IPS-18c (cell line): ENCODE measurements around the gene ADGRB3.
A peak's percentile ranks its signal among the peaks of the same experiment; 100 is the strongest.

Source experiments
- H3K4me3 ChIP-seq: 2 replicates; pipeline ENCODE4 v1.7.0; 2013; ENCODE audit warnings: low read depth, mild to moderate bottlenecking, low read length, moderate library complexity; ENCODE audit not compliant: insufficient read depth
- H3K9me3 ChIP-seq: one replicate; pipeline ENCODE4 v1.6.1; 2013; ENCODE audit warnings: mild to moderate bottlenecking, low read length, moderate library complexity; ENCODE audit not compliant: control insufficient read depth, insufficient read depth

Gene ADGRB3

DNA sequence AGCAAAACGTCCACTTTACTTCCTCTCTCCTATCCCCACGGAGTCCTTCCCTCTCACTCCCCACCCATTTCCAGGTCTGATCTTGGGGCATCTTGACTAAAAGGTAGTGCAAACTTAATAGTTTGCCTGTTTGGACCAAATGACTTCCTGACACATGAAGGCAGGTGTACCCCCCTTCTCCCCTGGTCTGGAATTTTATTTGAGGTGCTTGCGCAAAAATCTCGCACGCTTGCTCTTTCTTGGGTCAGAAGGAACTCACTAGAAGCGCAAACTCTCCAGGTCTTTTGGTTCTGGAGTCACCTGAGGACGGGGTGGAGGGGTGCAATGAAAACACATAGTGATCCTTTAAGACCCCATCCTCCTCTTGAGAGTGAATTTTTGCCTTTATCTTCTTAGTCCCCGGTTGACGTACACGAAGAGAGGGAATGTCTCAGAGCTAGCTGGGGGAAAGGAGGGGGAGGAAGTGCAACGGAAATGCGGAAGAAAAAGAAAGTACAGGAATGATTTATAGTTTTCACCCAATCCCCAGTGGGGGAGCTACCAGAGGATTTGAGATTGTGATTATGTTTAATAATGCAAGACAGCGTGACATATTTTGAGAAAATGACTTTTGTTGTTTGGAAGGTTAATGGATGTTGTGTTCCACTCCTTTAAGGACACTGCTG is 4.9 kb downstream of the ADGRB3 start:
- H3K9me3 ChIP-seq, result no peaks in the 10 kb centered on the region
- peak overlapping the region; percentile 62 for H3K4me3 ChIP-seq

DNA sequence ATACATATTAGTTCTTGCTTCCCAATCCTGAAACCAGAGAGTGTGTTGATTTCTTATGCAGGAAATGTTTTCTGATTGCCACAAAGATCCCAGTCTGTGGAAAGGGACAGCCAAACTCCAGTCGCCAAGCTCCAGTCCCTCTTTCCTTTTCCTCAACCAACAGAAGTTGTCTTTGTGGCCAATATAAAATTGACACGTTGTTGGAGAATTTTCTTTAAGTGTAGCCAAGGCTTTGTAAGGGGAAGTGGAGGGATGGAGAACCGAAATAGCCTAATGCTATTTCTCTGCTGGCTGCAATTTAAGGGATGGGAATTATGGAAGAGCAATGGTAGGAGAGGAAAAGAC is 5.4 kb downstream of the ADGRB3 start:
- Histone ChIP-seq H3K9me3 (no peaks in the 10 kb centered on the region), H3K4me3 (peak overlapping the region; percentile 62; the same call in 1 of the 2 replicates)

DNA sequence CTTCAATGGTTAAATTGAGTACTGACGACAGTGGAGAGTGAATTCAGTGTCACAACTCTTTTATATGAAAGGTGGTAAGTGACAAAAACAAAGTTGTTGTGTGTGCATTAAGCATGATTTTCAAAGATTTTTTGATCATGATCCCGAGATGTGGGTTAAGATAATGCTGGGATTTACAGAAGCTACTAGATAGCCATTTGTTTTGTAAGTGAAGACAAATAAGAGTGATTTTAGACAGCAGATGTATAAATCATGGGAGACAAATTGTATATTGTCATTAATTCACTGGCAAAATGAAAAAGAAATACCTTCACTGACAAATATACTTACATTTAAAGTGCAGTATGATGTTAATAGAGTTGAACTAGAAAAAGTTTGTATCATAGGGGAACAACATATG is 6.1 kb downstream of the ADGRB3 start:
- Histone ChIP-seq H3K9me3 (no peaks in the 10 kb centered on the region), H3K4me3 (no peak overlapping the region)

DNA sequence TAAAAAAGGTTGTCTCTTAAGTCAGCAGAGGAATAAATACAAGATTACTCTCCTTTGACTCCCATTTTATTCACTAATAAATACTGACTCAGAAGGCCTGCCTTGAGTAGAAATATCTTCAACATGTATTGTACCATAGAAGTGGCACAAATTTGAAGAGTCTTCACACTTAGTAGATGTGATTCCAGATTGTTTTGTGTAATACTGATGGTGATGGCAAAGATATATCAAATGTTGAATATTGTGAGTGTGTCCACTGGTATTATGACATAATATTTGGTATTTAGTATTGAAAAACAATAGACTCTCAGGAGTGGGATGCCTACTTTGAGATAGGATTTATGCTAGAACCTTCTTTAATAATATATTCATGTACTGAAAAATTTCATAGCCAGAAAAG is 7.0 kb downstream of the ADGRB3 start:
- Histone ChIP-seq H3K4me3 (no peak overlapping the region), H3K9me3 (no peaks in the 10 kb centered on the region)

DNA sequence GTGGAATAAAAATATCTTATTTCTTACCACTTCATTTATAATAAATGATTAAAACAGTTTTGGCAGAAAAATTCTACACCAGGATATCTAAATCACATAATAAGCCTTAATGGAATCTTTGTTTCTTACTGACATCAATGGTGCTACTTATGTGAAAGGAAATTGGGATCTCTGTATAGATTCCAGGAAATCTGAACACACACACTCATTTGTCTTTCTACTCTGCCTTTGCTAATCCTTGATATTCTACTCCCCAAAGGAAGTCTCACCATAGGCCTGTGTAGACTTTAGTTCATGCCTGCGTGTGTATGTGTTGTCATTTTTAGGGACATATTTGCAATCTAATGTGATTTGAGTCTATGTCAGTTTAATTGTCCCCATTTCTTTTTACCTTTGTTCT is 7.9 kb downstream of the ADGRB3 start:
- no peak overlapping the region for H3K4me3 ChIP-seq
- H3K9me3 ChIP-seq, result no peaks in the 10 kb centered on the region

DNA sequence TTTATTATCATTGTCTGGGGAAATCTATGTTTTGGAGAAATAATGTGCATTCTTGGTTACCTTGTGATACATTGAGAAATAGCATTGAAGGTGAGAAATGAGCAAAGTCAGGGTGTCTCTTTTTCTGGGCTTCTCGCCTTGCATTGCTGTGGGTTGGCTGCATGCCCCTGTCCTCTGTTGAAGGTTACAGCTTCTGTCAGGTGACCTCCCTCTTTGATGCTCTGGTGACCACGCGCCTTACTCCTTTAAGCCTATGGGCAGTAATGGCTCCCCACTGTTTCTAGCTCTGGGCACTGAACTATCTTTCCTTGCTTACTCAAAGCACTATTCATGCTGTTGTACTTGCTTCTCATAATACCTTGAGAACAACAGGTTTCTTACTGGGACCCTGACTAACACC is 14.6 kb downstream of the ADGRB3 start:
- no peak overlapping the region for H3K4me3 ChIP-seq
- no peaks in the 10 kb centered on the region for H3K9me3 ChIP-seq

DNA sequence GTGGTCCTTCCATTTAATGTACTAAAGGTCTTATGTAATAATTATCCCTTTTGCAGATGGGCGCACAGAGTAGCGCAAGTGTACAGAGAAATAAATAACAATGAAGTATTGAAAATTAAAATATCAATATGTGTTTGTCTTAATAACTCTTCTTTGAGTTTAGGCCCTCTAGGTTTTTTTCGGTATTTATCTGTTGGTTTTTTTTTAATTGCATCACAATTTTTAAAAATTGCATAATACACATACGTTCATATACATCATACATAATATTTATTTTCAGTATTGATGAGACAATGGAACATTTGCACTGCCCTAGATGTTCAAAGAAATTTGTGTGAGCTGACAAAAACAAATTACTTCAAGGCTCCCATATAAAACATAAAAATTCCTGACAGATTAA is 15.1 kb downstream of the ADGRB3 start:
- no peaks in the 10 kb centered on the region for H3K9me3 ChIP-seq

DNA sequence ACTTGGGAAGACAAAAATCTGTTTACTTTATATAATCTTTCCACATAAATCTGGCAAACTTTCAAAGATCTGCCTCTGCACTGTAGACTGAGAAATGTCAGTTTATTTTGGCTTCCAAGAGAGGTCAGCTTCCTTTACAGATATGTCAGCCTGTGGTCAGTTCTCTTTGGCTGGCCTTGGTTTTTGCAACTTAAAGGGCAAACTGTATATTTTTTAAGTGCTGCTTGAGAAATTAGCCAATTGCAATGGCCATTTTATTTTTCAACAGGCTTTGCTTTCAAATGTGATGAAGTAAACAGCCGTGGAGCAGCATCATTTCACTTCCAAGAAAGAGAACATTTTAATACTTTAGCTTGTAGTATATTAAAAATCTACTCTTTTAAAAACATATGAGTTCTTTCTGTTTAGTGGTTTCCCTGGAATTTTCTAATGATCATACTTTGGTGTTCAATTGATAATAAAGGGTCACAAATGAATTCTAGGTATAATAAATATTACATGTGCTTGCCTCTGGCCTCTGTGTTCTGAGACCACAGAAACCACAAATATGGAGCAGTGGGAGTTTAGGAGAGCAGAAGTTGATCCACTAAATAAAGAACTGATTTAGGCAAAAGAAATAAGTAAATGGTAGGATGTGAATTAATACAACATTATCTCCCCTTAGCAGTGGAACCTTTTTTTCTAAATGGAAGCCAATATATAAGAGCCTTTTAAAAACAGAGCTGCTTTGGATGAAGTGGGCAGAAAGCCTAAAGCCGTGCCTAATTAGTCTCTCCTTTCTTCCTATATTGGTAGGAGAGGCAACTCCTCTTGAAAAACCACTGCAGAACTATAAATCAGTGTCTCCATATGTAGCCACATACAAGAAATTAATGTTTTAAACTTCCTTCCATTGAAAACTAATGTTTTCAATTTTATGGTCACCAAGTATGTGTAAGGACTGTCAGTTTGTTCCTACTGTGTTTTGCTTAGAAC is 16.2 kb downstream of the ADGRB3 start:
- Histone ChIP-seq H3K9me3 (no peaks in the 10 kb centered on the region), H3K4me3 (no peak overlapping the region)

More for the DNA sequence above, 15.1 kb downstream of the ADGRB3 start:
- H3K4me3 ChIP-seq, result no peak overlapping the region

DNA sequence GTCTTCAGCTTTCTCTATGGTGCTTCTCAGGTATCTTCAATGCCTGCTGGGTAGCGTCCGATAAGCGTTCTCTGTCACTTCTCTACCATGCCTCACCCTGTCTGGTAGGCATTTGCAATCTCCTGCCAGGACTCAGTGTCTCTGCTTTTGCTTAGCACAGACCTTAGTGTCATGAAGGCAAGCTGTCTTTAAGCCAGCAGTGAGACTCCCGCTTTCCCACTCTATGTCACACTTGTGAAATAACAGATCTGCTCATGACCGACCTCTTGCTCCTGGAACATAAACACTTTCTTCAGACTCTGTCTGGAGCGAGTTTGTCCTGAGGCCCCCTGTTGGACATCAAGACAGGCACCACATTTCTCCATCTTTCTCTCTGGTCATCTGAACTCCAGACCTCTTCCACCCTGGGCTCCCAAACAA is 17.0 kb downstream of the ADGRB3 start:
- Histone ChIP-seq H3K9me3 (no peaks in the 10 kb centered on the region), H3K4me3 (no peak overlapping the region)

DNA sequence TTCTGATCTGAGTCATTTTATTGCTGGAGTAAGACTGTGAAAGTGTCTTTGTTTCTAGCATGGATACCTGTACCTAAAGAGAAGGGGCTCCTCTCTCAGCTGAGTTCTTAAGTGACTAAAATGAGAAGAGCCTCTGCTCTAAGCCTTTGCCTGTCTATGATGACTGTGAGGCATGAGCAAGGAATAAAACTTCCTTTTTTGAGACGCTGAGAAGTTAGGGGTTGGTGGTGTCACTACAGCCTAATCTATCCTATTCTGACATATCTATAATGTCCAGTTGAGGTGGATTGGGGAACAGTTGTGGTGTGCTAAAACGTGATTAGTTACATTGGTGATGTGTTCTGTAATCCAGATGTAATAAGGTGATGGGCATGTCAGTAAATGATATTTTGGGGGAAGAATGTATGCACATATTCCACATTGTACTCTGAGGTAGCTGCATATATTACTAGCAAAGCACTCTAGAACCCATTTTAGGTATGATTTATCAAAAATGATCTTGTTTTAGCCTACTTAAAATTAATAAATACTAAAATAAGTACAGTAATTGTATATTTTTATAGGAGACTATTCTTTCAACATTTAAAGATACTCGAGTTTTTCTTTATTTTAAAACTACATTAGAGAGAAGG is 18.1 kb downstream of the ADGRB3 start:
- no peak overlapping the region for H3K4me3 ChIP-seq
- no peaks in the 10 kb centered on the region for H3K9me3 ChIP-seq

DNA sequence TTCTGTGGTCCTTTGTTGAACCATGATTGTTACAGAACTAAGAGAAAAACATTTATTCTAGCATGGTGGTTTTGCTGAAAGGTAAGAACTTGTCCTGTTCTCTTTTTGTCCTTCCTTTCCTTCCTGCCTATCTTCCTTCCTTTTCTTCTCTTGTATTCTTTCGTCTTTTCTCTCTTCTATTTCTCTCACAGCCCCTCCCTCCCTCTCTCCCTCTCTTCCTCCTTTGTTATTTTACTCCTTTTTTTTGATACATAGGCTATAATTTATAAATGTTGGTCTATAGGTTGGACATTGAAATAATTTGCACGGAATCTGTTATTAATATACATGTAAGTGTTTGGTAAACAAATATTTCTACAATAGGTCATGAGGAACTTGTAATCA is 18.6 kb downstream of the ADGRB3 start:
- Histone ChIP-seq H3K4me3 (no peak overlapping the region), H3K9me3 (no peaks in the 10 kb centered on the region)

DNA sequence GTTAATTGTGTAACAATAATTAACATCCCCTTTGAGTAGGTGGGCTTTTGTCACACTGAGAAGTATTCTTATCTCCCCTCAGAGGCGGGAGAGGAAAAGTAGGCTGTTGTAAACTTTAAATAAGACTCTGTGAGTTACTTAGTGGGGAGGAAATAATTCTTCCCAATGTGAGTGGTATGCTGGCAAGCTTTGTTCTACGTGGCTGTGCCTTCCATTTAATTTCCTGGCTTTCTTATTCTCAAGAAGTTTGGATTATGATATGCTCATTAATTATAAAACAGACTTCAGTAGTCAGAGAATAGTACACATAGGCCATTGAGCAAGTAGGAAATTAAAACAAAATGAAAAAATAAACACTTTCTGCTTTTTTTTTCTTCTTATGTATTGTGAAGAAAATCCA is 19.1 kb downstream of the ADGRB3 start:
- no peak overlapping the region for H3K4me3 ChIP-seq
- no peaks in the 10 kb centered on the region for H3K9me3 ChIP-seq

DNA sequence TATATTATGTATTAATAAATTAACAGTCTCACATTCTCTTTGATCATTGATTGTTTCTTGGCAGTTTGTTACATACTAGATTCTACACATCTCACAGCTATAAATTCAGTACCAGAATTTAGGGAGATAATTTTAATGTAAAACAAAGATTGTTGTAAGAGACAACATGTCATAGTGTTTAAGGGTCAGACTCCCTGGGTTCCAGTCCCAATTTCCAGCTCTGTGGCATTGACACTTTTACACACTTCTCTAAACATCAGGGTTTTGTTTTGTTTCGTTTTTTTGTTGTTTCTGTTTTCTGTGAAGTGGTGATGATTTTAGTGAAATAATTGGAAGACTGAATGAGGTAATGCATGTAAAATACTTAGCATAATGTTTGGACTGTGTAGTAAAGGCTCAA is 19.9 kb downstream of the ADGRB3 start:
- no peaks in the 10 kb centered on the region for H3K9me3 ChIP-seq

DNA sequence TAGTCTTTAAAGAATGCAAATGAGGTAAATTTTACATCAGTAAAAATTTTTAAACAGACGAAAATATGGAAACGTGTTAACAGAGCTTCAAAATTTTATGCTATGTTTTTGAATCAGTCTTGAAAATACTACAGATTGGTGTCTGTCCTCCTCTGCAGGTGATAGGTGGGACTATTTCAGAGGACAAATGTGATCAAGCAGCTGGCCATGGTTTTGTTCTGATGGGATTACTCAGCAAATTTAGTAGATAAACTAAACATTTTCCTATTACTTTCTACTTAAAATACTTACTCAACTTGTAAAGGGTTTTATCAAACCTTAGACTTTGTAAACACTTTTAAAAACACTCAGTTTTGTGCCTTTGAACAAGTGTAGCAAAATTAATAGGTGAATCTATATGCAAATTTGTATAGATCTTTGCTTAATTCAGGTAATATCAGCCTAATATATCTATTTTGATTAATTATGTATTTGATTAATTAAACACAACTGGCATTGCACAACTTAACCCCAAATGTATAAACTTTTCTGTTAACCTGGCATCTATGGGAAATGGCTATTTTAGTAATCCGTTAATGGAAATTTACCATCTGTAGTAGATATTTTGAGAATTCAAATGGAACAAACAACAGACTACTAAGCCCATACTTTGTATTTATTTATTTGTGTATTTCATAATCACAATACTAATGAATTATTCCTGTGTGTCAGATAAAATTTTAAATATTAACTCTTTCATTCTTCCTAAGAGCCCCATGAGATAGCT is 22.5 kb downstream of the ADGRB3 start:
- no peaks in the 10 kb centered on the region for H3K9me3 ChIP-seq

More for the DNA sequence above, 19.9 kb downstream of the ADGRB3 start:
- no peak overlapping the region for H3K4me3 ChIP-seq

DNA sequence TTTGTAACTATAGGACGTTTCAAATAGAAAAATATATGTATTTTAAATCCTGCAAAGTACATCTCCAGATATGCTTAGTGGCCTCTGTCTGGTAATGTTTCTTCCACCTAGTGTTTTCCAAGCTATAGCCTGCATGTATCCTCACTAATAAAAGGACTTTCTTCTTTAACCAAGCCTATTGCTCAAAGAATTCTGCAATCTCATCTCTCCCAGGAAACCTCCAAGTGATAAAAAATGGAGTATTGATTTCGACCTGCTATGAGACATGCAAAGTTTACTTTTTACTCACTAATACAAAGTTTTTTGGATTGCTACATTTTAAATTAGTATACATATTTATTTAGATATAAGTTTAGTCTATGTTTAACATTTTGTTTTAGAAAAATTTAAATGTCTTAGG is 23.3 kb downstream of the ADGRB3 start:
- Histone ChIP-seq H3K9me3 (no peaks in the 10 kb centered on the region), H3K4me3 (no peak overlapping the region)

More for the DNA sequence above, 22.5 kb downstream of the ADGRB3 start:
- H3K4me3 ChIP-seq, result no peak overlapping the region

DNA sequence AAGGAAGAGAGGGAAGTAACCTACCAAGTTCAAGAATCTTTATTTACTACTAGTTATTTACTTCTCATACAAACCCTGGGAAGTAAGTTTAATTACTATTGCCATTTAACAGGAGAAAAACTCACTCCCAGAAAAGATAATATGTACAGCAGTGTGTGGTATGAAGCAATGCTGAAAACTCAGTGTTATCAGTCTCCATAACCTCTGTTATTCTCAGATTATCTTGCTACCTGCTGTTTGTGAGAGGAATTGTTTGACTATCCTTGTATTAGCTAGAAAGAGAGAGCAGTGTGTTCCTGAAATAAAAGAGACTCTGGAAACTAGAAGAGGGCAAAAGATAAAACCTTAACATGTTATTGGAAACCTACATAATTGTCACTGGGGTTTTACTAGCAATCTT is 38.2 kb downstream of the ADGRB3 start:
- Histone ChIP-seq H3K9me3 (no peaks in the 10 kb centered on the region), H3K4me3 (no peak overlapping the region)

DNA sequence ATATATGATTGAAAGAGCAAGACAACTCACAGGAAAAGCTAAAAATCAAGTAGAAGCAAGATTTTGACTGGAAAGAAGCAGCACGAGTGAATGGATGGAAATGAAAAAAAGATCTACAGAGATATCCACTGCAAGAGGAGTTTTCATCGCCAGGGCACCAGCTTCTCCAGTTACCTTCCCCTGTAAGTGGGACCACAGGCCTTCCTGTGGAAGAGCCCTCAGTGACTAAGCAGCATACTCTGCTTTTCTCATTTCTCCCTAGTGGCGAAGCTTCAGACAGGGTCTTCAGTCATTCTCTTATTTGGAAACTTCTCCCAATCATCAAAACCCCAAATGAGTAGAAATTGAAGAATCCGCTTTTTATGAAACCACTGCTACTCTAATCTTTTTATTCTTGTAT is 40.5 kb downstream of the ADGRB3 start:
- Histone ChIP-seq H3K4me3 (no peak overlapping the region), H3K9me3 (peaks cover 2% of the 10 kb centered on the region)
